ENCODE measurements around the gene ALKBH3.

Gene ALKBH3

GRCh38 chr11:43880640-43881159 lies at the start of gene ALKBH3:
Gene ALKBH3, plus strand, starts transcription at chr11:43880831. Its CDS starts 1,822 bp downstream, at chr11:43882653.
- peak; percentile 94 for DNase-seq (ENCODE audit: low read depth, low spot score)
- peak within 1 kb of the TSS; percentile 83 for H3K4me3 ChIP-seq (ENCODE audit: low read depth, low read length)
- in situ Hi-C loops (cut with HindIII; ENCODE audit: low sequenced_read_pairs), result no loop called here
- TF ChIP-seq CTCF (IDR thresholded peaks at IDR 0.05; ENCODE audit: low read depth, low read length), result no peak

DNA sequence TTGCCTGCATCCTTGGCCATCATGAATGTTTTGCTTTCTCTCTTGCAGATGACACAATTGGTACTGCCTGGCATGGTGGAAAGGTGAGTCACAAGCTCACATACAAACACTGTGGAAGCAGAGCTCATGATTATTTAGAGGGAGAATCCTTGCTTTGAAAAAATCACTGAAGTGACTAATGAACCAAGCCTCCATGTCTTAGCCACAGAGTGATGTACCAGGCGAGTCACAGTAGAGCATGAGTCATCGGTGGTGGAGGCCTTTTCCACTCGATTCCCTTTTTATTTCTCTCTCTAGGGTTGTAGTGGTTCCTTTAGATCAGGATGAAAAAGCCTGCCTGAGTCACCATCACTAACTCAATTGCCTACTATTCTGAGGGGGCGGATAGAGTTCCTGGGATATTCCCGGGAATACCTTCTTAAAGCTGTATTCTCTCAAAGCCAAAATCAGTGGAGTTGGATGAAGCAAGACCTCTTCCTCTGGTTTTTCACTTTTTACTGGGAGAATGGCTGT lies 49.6 kb upstream of the ALKBH3 start:
- no peak overlapping the region for H3K4me3 ChIP-seq (ENCODE audit: low read depth, low read length)
- no peak for TF ChIP-seq CTCF (IDR thresholded peaks at IDR 0.05; ENCODE audit: low read depth, low read length)
- in situ Hi-C loops (cut with HindIII; ENCODE audit: low sequenced_read_pairs), result no loop called here
- peak; percentile 99 for DNase-seq (ENCODE audit: low read depth, low spot score)

GRCh38 chr11:43832536-43832935 lies 48.1 kb upstream of the ALKBH3 start:
- no peak for DNase-seq (ENCODE audit: low read depth, low spot score)
- no peak overlapping the region for H3K4me3 ChIP-seq (ENCODE audit: low read depth, low read length)
- in situ Hi-C loops (cut with HindIII; ENCODE audit: low sequenced_read_pairs), result no loop called here
- no peak for TF ChIP-seq CTCF (IDR thresholded peaks at IDR 0.05; ENCODE audit: low read depth, low read length)

DNA sequence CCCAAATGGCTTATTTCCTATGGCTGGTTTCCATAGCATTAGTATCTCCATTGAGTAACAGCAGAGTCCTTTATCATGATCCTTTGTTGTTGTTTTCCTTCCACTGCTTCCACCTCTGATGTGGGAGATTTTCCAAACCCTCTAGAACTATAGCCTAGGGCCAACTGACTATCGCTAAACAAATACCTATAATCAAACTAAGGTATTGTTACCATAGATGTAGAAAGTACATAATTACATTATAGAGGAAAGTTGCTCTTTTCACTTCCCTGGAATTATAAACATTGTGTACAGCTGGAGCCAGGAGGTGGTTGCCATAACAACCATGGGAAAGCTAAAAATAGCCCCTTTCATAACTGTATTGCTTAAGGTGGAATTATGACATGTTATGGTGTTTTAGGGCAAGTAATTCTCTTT lies 47.0 kb upstream of the ALKBH3 start:
- no peak overlapping the region for H3K4me3 ChIP-seq (ENCODE audit: low read depth, low read length)
- in situ Hi-C loops (cut with HindIII; ENCODE audit: low sequenced_read_pairs), result no loop called here
- DNase-seq (ENCODE audit: low read depth, low spot score), result peak; percentile 60

DNA sequence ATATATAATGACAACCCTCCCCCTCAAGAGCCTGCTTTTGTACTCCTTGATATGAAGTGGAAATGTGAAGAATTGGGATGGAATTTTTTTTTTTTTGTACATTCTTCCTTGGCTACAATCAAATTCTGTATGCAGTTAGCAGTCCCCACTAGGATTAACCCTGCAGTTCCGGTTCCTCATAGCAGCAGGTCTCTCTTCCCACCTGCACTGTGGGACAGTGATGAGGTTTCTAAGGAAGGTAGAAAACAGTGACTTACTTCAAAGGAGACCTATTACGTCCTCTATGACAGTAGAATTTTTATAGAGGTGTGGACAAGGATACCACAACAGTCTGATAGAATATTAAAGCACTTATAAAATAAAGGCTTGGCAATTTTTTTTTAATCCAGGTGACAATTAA lies 46.3 kb upstream of the ALKBH3 start:
- no peak overlapping the region for H3K4me3 ChIP-seq (ENCODE audit: low read depth, low read length)
- DNase-seq (ENCODE audit: low read depth, low spot score), result no peak
- no peak for TF ChIP-seq CTCF (IDR thresholded peaks at IDR 0.05; ENCODE audit: low read depth, low read length)
- in situ Hi-C loops (cut with HindIII; ENCODE audit: low sequenced_read_pairs), result no loop called here

More for the DNA sequence above, 47.0 kb upstream of the ALKBH3 start:
- no peak for TF ChIP-seq CTCF (IDR thresholded peaks at IDR 0.05; ENCODE audit: low read depth, low read length)

- no peak overlapping the region for H3K4me3 ChIP-seq (ENCODE audit: low read depth, low read length)
Observed at GRCh38 chr11:43835104-43835503, 45.5 kb upstream of the ALKBH3 start.

More at GRCh38 chr11:43835104-43835503, 45.5 kb upstream of the ALKBH3 start:
- DNase-seq (ENCODE audit: low read depth, low spot score), result peak; percentile 34
- no peak for TF ChIP-seq CTCF (IDR thresholded peaks at IDR 0.05; ENCODE audit: low read depth, low read length)
- in situ Hi-C loops (cut with HindIII; ENCODE audit: low sequenced_read_pairs), result no loop called here
